Loucy (cell line): ENCODE data around the gene CACNA2D3.

Source experiments
- H2AFZ ChIP-seq: fragments of 200-600 bp; sonication (generic); 2 replicates; pipeline ENCODE4 v1.6.0; 2016; ENCODE audit warnings: antibody characterized with exemption, mild to moderate bottlenecking, low read length, moderate library complexity
- H3F3A ChIP-seq: fragments of 200-600 bp; 2 replicates; pipeline ENCODE4 v1.6.0; 2016; ENCODE audit warnings: antibody characterized with exemption, low read depth, mild to moderate bottlenecking
- H3K27me3 ChIP-seq: fragments of 200-600 bp; sonication (generic); 2 replicates; pipeline ENCODE4 v1.6.1; 2014; ENCODE audit warnings: low read length, mild to moderate bottlenecking; ENCODE audit not compliant: insufficient read depth, poor library complexity, severe bottlenecking
- H3K36me3 ChIP-seq: fragments of 200-600 bp; sonication (generic); 2 replicates; pipeline ENCODE4 v1.6.1; 2016; ENCODE audit warnings: low read length; ENCODE audit not compliant: insufficient read depth
- H3K4me1 ChIP-seq: fragments of 200-600 bp; sonication (generic); 2 replicates; pipeline ENCODE4 v1.5.1; 2014; ENCODE audit warnings: low read length, mild to moderate bottlenecking; ENCODE audit not compliant: insufficient read depth, poor library complexity, severe bottlenecking
- H3K4me2 ChIP-seq: fragments of 200-600 bp; sonication (generic); 2 replicates; pipeline ENCODE4 v1.6.0; 2014; ENCODE audit warnings: antibody characterized with exemption, low read length, low read depth, mild to moderate bottlenecking; ENCODE audit not compliant: poor library complexity, severe bottlenecking
- H3K4me3 ChIP-seq: fragments of 200-600 bp; sonication (generic); 2 replicates; pipeline ENCODE4 v1.5.1; 2014; ENCODE audit warnings: low read length, mild to moderate bottlenecking, mixed read lengths; ENCODE audit not compliant: poor library complexity, severe bottlenecking
- H3K79me2 ChIP-seq: fragments of 200-600 bp; sonication (generic); 2 replicates; pipeline ENCODE4 v1.6.1; 2014; ENCODE audit warnings: low read length; ENCODE audit not compliant: insufficient read depth
- H3K9ac ChIP-seq: fragments of 200-600 bp; sonication (generic); 2 replicates; pipeline ENCODE4 v1.6.0; 2014; ENCODE audit warnings: mild to moderate bottlenecking, low read depth, low read length, moderate library complexity; ENCODE audit not compliant: poor library complexity, severe bottlenecking
- H3K9me2 ChIP-seq: fragments of 200-600 bp; sonication (generic); replicated peaks from 2 replicates; pipeline ENCODE4 v1.6.1; 2016; ENCODE audit warnings: low read depth, low read length, mixed read lengths
- H3K9me3 ChIP-seq: fragments of 200-600 bp; sonication (generic); 2 replicates; pipeline ENCODE4 v1.6.1; 2014; ENCODE audit warnings: mild to moderate bottlenecking, antibody characterized with exemption, low read length, low read depth; ENCODE audit not compliant: insufficient read depth
- H4K20me1 ChIP-seq: fragments of 200-600 bp; sonication (generic); 2 replicates; pipeline ENCODE4 v1.6.0; 2014; ENCODE audit warnings: antibody characterized with exemption, low read length, mild to moderate bottlenecking; ENCODE audit not compliant: insufficient read depth, poor library complexity, severe bottlenecking
- CTCF ChIP-seq: fragments of 200-600 bp; sonication (generic); conservative IDR thresholded peaks from 2 replicates; pipeline ENCODE4 v1.5.1; 2014; ENCODE audit warnings: mild to moderate bottlenecking, antibody characterized with exemption, low read length
- EZH2phosphoT487 ChIP-seq: fragments of 200-600 bp; IDR thresholded peaks from 2 replicates; pipeline ENCODE4 v1.6.1; 2018; ENCODE audit warnings: antibody characterized with exemption, mild to moderate bottlenecking, moderate library complexity, borderline replicate concordance

CACNA2D3 gene

GRCh38 chr3:54928046-54928770, 805.9 kb downstream of the CACNA2D3 start, which contains the start of gene LRTM1:
TSS of gene LRTM1 (minus strand) at chr3:54928059. CDS start at chr3:54927911, 148 bp downstream.
- H3K4me2 ChIP-seq, result no peak within 1 kb of the TSS
- no peaks in the 10 kb centered on the region for H3K4me1 ChIP-seq
- H3K27me3 ChIP-seq, result no peaks in the 10 kb centered on the region
- no peak within 1 kb of the TSS for H2AFZ ChIP-seq
- no peak within 1 kb of the TSS for H3K9ac ChIP-seq
- no peaks in the 10 kb centered on the region for H3K36me3 ChIP-seq
- no peaks in the 10 kb centered on the region for H3K79me2 ChIP-seq
- H3K9me2 ChIP-seq, result no peaks in the 10 kb centered on the region
- H4K20me1 ChIP-seq, result no peaks in the 10 kb centered on the region
- no peak within 1 kb of the TSS for H3K4me3 ChIP-seq
- H3F3A ChIP-seq, result no peaks in the 10 kb centered on the region
- H3K9me3 ChIP-seq, result no peaks in the 10 kb centered on the region
- TF ChIP-seq EZH2phosphoT487, result no peak
- TF ChIP-seq CTCF, result no peak

GRCh38 chr3:54931182-54931581, 808.8 kb downstream of the CACNA2D3 start:
- Histone ChIP-seq H3K9me3 (no peaks in the 10 kb centered on the region), H3K9ac (no peak overlapping the region), H2AFZ (no peak overlapping the region), H3K9me2 (no peaks in the 10 kb centered on the region), H3K4me1 (no peaks in the 10 kb centered on the region), H3K36me3 (no peaks in the 10 kb centered on the region), H3K4me3 (no peak overlapping the region), H3K4me2 (no peak overlapping the region), H3F3A (no peaks in the 10 kb centered on the region), H4K20me1 (no peaks in the 10 kb centered on the region), H3K27me3 (no peaks in the 10 kb centered on the region), H3K79me2 (no peaks in the 10 kb centered on the region)
- TF ChIP-seq CTCF, result no peak
- no peak for TF ChIP-seq EZH2phosphoT487

GRCh38 chr3:54932606-54933005, 810.3 kb downstream of the CACNA2D3 start:
- no peaks in the 10 kb centered on the region for H3F3A ChIP-seq
- no peaks in the 10 kb centered on the region for H3K9me2 ChIP-seq
- no peaks in the 10 kb centered on the region for H3K9me3 ChIP-seq
- no peaks in the 10 kb centered on the region for H3K27me3 ChIP-seq
- no peak overlapping the region for H3K4me3 ChIP-seq
- H3K4me1 ChIP-seq, result no peaks in the 10 kb centered on the region
- H3K36me3 ChIP-seq, result no peaks in the 10 kb centered on the region
- H3K9ac ChIP-seq, result no peak overlapping the region
- no peak overlapping the region for H3K4me2 ChIP-seq
- no peaks in the 10 kb centered on the region for H4K20me1 ChIP-seq
- H2AFZ ChIP-seq, result no peak overlapping the region
- no peak for TF ChIP-seq EZH2phosphoT487
- TF ChIP-seq CTCF, result no peak
- H3K79me2 ChIP-seq, result no peaks in the 10 kb centered on the region
